Measurements from ENCODE around the gene TCF7. TPM values are rescaled to one million over a fixed set of nuclear protein-coding genes. Genes with fewer than 3 reads are reported as not detected.

TCF7 gene
- total and polyA plus RNA-seq, 2 of the 13 experiments (the other 11 are each of a cell fraction or from before 2014, with no cell fraction given), result 6.3 to 6.8 TPM

DNA sequence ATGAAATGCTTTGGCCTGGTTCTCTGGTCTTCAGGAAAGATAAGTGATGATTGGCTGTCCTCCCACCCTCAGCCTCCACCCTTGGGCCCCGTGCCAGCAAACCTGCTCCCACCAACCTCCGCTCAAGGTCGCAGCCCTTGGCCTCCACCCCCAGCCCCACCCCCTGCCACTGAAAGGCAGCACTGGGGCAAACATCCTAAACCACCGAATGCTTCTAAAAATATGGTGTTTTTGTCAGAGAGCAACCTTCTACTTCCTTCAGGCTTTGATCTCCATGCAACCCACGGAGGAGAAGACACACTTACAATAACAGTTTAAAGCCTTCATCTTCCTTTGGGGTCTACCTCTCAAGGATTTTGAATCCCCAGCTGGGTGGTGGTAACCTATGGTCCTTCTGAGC, 24.0 kb upstream of the TCF7 start (continued):
- TF ChIP-seq, protein P1, sequence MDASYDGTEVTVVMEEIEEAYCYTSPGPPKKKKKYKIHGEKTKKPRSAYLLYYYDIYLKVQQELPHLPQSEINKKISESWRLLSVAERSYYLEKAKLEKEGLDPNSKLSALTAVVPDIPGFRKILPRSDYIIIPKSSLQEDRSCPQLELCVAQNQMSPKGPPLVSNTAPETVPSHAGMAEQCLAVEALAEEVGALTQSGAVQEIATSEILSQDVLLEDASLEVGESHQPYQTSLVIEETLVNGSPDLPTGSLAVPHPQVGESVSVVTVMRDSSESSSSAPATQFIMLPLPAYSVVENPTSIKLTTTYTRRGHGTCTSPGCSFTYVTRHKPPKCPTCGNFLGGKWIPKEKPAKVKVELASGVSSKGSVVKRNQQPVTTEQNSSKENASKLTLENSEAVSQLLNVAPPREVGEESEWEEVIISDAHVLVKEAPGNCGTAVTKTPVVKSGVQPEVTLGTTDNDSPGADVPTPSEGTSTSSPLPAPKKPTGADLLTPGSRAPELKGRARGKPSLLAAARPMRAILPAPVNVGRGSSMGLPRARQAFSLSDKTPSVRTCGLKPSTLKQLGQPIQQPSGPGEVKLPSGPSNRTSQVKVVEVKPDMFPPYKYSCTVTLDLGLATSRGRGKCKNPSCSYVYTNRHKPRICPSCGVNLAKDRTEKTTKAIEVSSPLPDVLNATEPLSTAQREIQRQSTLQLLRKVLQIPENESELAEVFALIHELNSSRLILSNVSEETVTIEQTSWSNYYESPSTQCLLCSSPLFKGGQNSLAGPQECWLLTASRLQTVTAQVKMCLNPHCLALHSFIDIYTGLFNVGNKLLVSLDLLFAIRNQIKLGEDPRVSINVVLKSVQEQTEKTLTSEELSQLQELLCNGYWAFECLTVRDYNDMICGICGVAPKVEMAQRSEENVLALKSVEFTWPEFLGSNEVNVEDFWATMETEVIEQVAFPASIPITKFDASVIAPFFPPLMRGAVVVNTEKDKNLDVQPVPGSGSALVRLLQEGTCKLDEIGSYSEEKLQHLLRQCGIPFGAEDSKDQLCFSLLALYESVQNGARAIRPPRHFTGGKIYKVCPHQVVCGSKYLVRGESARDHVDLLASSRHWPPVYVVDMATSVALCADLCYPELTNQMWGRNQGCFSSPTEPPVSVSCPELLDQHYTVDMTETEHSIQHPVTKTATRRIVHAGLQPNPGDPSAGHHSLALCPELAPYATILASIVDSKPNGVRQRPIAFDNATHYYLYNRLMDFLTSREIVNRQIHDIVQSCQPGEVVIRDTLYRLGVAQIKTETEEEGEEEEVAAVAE (CRISPR knock-in tag; IDR thresholded peaks at IDR 0.05; ENCODE audit: borderline replicate concordance), result no peak
- TF ChIP-seq RXRB (CRISPR knock-in tag; IDR thresholded peaks at IDR 0.05; ENCODE audit: borderline replicate concordance) (0 out of 2 replicates have a peak, but pooled peaks have one; percentile 21), ZSCAN12 (CRISPR knock-in tag; IDR thresholded peaks at IDR 0.05) (no peak), JUN (CRISPR knock-in tag; IDR thresholded peaks at IDR 0.05) (0 out of 2 replicates have a peak, but pooled peaks have one; percentile 36), SP2 (CRISPR knock-in tag; IDR thresholded peaks at IDR 0.05) (no peak), ZNF589 (CRISPR knock-in tag; conservative IDR thresholded peaks at IDR 0.05) (no peak), POLR2AphosphoS2 (IDR thresholded peaks at IDR 0.05; ENCODE audit: low read depth, low read length) (no peak), FOXC1 (CRISPR knock-in tag; IDR thresholded peaks at IDR 0.05; ENCODE audit: borderline replicate concordance) (no peak), FOXJ3 (CRISPR knock-in tag; IDR thresholded peaks at IDR 0.05; ENCODE audit: borderline replicate concordance) (no peak), NFYC (CRISPR knock-in tag; IDR thresholded peaks at IDR 0.05) (peak; percentile 35)
- TF ChIP-seq, protein P2, sequence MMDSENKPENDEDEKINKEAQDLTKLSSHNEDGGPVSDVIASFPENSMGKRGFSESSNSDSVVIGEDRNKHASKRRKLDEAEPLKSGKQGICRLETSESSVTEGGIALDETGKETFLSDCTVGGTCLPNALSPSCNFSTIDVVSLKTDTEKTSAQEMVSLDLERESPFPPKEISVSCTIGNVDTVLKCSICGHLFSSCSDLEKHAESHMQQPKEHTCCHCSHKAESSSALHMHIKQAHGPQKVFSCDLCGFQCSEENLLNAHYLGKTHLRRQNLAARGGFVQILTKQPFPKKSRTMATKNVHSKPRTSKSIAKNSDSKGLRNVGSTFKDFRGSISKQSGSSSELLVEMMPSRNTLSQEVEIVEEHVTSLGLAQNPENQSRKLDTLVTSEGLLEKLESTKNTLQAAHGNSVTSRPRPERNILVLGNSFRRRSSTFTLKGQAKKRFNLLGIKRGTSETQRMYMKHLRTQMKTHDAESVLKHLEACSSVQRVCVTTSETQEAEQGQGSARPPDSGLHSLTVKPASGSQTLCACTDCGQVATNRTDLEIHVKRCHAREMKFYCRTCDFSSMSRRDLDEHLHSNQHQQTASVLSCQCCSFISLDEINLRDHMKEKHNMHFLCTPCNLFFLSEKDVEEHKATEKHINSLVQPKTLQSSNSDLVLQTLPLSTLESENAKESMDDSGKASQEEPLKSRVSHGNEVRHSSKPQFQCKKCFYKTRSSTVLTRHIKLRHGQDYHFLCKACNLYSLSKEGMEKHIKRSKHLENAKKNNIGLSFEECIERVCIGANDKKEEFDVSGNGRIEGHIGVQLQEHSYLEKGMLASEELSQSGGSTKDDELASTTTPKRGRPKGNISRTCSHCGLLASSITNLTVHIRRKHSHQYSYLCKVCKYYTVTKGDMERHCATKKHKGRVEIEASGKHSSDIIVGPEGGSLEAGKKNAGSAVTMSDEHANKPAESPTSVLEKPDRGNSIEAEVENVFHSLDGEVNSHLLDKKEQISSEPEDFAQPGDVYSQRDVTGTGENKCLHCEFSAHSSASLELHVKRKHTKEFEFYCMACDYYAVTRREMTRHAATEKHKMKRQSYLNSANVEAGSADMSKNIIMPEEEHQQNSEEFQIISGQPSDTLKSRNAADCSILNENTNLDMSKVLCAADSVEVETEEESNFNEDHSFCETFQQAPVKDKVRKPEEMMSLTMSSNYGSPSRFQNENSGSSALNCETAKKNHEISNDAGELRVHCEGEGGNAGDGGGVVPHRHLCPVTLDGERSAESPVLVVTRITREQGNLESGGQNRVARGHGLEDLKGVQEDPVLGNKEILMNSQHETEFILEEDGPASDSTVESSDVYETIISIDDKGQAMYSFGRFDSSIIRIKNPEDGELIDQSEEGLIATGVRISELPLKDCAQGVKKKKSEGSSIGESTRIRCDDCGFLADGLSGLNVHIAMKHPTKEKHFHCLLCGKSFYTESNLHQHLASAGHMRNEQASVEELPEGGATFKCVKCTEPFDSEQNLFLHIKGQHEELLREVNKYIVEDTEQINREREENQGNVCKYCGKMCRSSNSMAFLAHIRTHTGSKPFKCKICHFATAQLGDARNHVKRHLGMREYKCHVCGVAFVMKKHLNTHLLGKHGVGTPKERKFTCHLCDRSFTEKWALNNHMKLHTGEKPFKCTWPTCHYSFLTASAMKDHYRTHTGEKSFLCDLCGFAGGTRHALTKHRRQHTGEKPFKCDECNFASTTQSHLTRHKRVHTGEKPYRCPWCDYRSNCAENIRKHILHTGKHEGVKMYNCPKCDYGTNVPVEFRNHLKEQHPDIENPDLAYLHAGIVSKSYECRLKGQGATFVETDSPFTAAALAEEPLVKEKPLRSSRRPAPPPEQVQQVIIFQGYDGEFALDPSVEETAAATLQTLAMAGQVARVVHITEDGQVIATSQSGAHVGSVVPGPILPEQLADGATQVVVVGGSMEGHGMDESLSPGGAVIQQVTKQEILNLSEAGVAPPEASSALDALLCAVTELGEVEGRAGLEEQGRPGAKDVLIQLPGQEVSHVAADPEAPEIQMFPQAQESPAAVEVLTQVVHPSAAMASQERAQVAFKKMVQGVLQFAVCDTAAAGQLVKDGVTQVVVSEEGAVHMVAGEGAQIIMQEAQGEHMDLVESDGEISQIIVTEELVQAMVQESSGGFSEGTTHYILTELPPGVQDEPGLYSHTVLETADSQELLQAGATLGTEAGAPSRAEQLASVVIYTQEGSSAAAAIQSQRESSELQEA (CRISPR knock-in tag; IDR thresholded peaks at IDR 0.05; ENCODE audit: not compliant biosample characterization), result no peak
- TF ChIP-seq, protein P3, sequence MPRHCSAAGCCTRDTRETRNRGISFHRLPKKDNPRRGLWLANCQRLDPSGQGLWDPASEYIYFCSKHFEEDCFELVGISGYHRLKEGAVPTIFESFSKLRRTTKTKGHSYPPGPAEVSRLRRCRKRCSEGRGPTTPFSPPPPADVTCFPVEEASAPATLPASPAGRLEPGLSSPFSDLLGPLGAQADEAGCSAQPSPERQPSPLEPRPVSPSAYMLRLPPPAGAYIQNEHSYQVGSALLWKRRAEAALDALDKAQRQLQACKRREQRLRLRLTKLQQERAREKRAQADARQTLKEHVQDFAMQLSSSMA (CRISPR knock-in tag; IDR thresholded peaks at IDR 0.05), result no peak
- TF ChIP-seq, protein P4, sequence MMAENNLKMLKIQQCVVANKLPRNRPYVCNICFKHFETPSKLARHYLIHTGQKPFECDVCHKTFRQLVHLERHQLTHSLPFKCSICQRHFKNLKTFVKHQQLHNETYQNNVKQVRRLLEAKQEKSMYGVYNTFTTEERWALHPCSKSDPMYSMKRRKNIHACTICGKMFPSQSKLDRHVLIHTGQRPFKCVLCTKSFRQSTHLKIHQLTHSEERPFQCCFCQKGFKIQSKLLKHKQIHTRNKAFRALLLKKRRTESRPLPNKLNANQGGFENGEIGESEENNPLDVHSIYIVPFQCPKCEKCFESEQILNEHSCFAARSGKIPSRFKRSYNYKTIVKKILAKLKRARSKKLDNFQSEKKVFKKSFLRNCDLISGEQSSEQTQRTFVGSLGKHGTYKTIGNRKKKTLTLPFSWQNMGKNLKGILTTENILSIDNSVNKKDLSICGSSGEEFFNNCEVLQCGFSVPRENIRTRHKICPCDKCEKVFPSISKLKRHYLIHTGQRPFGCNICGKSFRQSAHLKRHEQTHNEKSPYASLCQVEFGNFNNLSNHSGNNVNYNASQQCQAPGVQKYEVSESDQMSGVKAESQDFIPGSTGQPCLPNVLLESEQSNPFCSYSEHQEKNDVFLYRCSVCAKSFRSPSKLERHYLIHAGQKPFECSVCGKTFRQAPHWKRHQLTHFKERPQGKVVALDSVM (CRISPR knock-in tag; IDR thresholded peaks at IDR 0.05), result peak; percentile 93

All from HepG2 (cell line).